ENCODE results near the gene KMT2E.

DNA sequence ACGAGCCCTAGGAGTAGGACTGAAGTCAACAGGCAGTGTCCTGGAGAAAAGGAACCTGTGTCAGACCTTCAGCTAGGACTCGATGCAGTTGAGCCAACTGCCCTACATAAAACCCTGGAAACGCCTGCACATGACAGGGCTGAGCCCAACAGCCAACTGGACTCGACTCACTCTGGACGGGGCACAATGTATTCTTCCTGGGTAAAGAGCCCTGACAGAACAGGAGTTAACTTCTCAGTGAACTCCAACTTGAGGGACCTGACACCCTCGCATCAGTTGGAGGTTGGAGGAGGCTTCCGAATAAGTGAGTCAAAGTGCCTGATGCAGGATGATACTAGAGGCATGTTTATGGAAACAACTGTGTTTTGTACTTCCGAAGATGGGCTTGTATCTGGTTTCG, 93.5 kb downstream of the KMT2E start:
- no peak for TF ChIP-seq CTCF (IDR thresholded peaks at IDR 0.05)
- TF ChIP-seq POLR2A (IDR thresholded peaks at IDR 0.05): no peak
- TF ChIP-seq POLR2AphosphoS5 (IDR thresholded peaks at IDR 0.05): no peak
